DOHH2 (cell line): ENCODE data around the gene TMEM203.

Source experiments
- EZH2phosphoT487 ChIP-seq: fragments of 200-600 bp; sonication (generic); IDR thresholded peaks from 2 replicates; pipeline ENCODE4 v1.6.1; 2017; ENCODE audit warnings: borderline replicate concordance, mild to moderate bottlenecking, antibody characterized with exemption, low read length, moderate library complexity, mixed read lengths
- TF ChIP-seq, protein P1 (sequence below): fragments of 200-600 bp; sonication (generic); IDR thresholded peaks from one replicate; pipeline ENCODE4 v1.5.1; 2014; ENCODE audit warnings: antibody characterized with exemption, mild to moderate bottlenecking, low read depth, low read length; ENCODE audit not compliant: poor library complexity, severe bottlenecking

- TF ChIP-seq, protein P1, sequence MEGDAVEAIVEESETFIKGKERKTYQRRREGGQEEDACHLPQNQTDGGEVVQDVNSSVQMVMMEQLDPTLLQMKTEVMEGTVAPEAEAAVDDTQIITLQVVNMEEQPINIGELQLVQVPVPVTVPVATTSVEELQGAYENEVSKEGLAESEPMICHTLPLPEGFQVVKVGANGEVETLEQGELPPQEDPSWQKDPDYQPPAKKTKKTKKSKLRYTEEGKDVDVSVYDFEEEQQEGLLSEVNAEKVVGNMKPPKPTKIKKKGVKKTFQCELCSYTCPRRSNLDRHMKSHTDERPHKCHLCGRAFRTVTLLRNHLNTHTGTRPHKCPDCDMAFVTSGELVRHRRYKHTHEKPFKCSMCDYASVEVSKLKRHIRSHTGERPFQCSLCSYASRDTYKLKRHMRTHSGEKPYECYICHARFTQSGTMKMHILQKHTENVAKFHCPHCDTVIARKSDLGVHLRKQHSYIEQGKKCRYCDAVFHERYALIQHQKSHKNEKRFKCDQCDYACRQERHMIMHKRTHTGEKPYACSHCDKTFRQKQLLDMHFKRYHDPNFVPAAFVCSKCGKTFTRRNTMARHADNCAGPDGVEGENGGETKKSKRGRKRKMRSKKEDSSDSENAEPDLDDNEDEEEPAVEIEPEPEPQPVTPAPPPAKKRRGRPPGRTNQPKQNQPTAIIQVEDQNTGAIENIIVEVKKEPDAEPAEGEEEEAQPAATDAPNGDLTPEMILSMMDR = no peak
- TF ChIP-seq EZH2phosphoT487 = no peak
These were observed 48.7 kb downstream of the TMEM203 start for GRCh38 chr9:137156567-137157375.
